ENCODE data around the gene COBLL1.

- TF ChIP-seq REST (IDR thresholded peaks at IDR 0.05; ENCODE audit: insufficient read depth in 1 of 2, low read depth in 2 of 2, low read length in 1 of 2) (no peak), POLR2AphosphoS5 (IDR thresholded peaks at IDR 0.05; ENCODE audit: low read depth, low read length) (no peak), CTCF (IDR thresholded peaks at IDR 0.05) (no peak), SIN3A (IDR thresholded peaks at IDR 0.05; ENCODE audit: borderline replicate concordance, insufficient read depth, low read depth, low read length) (no peak), TCF7L2 (IDR thresholded peaks at IDR 0.05; ENCODE audit: low read depth, low read length) (no peak)
These were observed 25.6 kb downstream of the COBLL1 start for GRCh38 chr2:164816046-164816445.

Data from Panc1 (cell line).